Cardiac muscle cell (in vitro differentiated cells and primary cell): ENCODE results near the gene DIPK1C. TPM values are rescaled to one million over a fixed set of nuclear protein-coding genes. Genes with fewer than 3 reads are reported as not detected.

ENCODE experiments used
- DNase-seq, 2 donors: peaks; one replicate each; pipeline versions ENCODE4 v3.0.0 to v3.0.0-alpha.2; 2010 to 2017; ENCODE audit warnings: low read depth in 1 of 2, low spot score in 1 of 2
- H3K27ac ChIP-seq: fragments of 200-600 bp; sonication (generic); 2 replicates; pipeline ENCODE4 v1.5.1; 2016
- H3K27me3 ChIP-seq: fragments of 200-600 bp; sonication (generic); 2 replicates; pipeline ENCODE4 v1.6.0; 2016; ENCODE audit warnings: control low read depth
- H3K36me3 ChIP-seq: fragments of 200-600 bp; sonication (generic); 2 replicates; pipeline ENCODE4 v1.5.1; 2016; ENCODE audit warnings: control low read depth
- H3K4me1 ChIP-seq: fragments of 200-600 bp; sonication (generic); 2 replicates; pipeline ENCODE4 v1.8.1; 2017; ENCODE audit warnings: low read depth, mild to moderate bottlenecking, mixed run types
- H3K4me3 ChIP-seq: fragments of 200-600 bp; sonication (generic); 2 replicates; pipeline ENCODE4 v1.5.1; 2016; ENCODE audit warnings: mild to moderate bottlenecking
- H3K9me3 ChIP-seq: fragments of 200-600 bp; sonication (generic); 2 replicates; pipeline ENCODE4 v1.5.1; 2017; ENCODE audit warnings: low read depth, mild to moderate bottlenecking, control low read depth
- CTCF ChIP-seq: IDR thresholded peaks from 2 replicates; pipeline ENCODE4 v1.5.1; 2012; ENCODE audit warnings: low read depth, mild to moderate bottlenecking, low read length
- polyA plus RNA-seq: library from polyadenylated mRNA; unstranded; fragments of >200 nt; fragmentation: Nextera tagmentation; extraction: Ambion mirVana; gene quantifications from 2 replicates; pipeline ENCODE4 v1.2.1, GENCODE V29; 2016
- total RNA-seq: library from RNA; depleted of rRNA; stranded (reverse); fragments of >200 nt; gene quantifications from 2 replicates; pipeline ENCODE4 v1.2.3, GENCODE V29; 2016

Gene DIPK1C
- total and polyA plus RNA-seq, 2 experiments from 2014 or later: not detected

- Histone ChIP-seq H3K27ac (no peak overlapping the region), H3K4me1 (peaks cover 5% of the 10 kb centered on the region), H3K27me3 (no peaks in the 10 kb centered on the region), H3K9me3 (no peaks in the 10 kb centered on the region), H3K4me3 (no peak overlapping the region), H3K36me3 (peaks cover 33% of the 10 kb centered on the region)
- DNase-seq: no peak
- TF ChIP-seq CTCF: no peak
Measured at GRCh38 chr18:74500372-74500771, 43.3 kb upstream of the DIPK1C start.

GRCh38 chr18:74499633-74500032, 42.5 kb upstream of the DIPK1C start:
- Histone ChIP-seq H3K36me3 (peaks cover 27% of the 10 kb centered on the region), H3K27me3 (no peaks in the 10 kb centered on the region), H3K9me3 (no peaks in the 10 kb centered on the region), H3K4me3 (no peak overlapping the region), H3K27ac (no peak overlapping the region), H3K4me1 (peaks cover 5% of the 10 kb centered on the region)
- peak in 1 of 2 donors; percentile 29 for DNase-seq
- no peak for TF ChIP-seq CTCF

GRCh38 chr18:74498712-74499627, 41.9 kb upstream of the DIPK1C start:
- Histone ChIP-seq H3K9me3 (no peaks in the 10 kb centered on the region), H3K4me1 (peaks cover 5% of the 10 kb centered on the region), H3K27ac (no peak overlapping the region), H3K27me3 (no peaks in the 10 kb centered on the region), H3K36me3 (peaks cover 22% of the 10 kb centered on the region), H3K4me3 (no peak overlapping the region)
- TF ChIP-seq CTCF: no peak
- DNase-seq: no peak

- Histone ChIP-seq H3K27me3 (no peaks in the 10 kb centered on the region), H3K36me3 (peaks cover 16% of the 10 kb centered on the region), H3K4me1 (peaks cover 5% of the 10 kb centered on the region), H3K27ac (no peak overlapping the region), H3K9me3 (no peaks in the 10 kb centered on the region), H3K4me3 (no peak overlapping the region)
- DNase-seq: no peak
- TF ChIP-seq CTCF: no peak
Measured at GRCh38 chr18:74497778-74498177, 40.7 kb upstream of the DIPK1C start.

- no peaks in the 10 kb centered on the region for H3K27me3 ChIP-seq
- peak overlapping the region; percentile 92 for H3K27ac ChIP-seq
- TF ChIP-seq CTCF: no peak
Measured at GRCh38 chr18:74497324-74497676, 40.2 kb upstream of the DIPK1C start.

More at GRCh38 chr18:74497324-74497676, 40.2 kb upstream of the DIPK1C start:
- Histone ChIP-seq H3K9me3 (no peaks in the 10 kb centered on the region), H3K4me1 (peaks cover 5% of the 10 kb centered on the region), H3K36me3 (peaks cover 12% of the 10 kb centered on the region), H3K4me3 (peak overlapping the region; percentile 86)
- no peak for DNase-seq
